HEK293T (cell line): ENCODE results near the gene ITGB3.

ENCODE experiments used
- CTCF ChIA-PET: fragments of 350-600 bp; formaldehyde crosslinking; extraction: SDS; loops from one replicate; lab custom pipeline; 2021; ENCODE audit warnings: antibody characterized with exemption, inconsistent platforms; lab: Yijun Ruan, JAX
- POLR2A ChIA-PET: fragments of 350-600 bp; formaldehyde crosslinking; extraction: SDS; loops from one replicate; lab custom pipeline; 2020; ENCODE audit warnings: antibody characterized with exemption, inconsistent platforms; lab: Yijun Ruan, JAX
- DNase-seq: peaks from one replicate; pipeline ENCODE4 v3.0.0; 2012; ENCODE audit warnings: mixed read lengths; ENCODE audit errors: extremely low spot score
- ARNT ChIP-seq: fragments of 450-650 bp; IDR thresholded peaks from 2 replicates; pipeline ENCODE4 v1.6.1; 2017; ENCODE audit warnings: mild to moderate bottlenecking
- BHLHE40 ChIP-seq: fragments of 450-650 bp; IDR thresholded peaks from 2 replicates; pipeline ENCODE4 v1.6.1; 2016; ENCODE audit warnings: mild to moderate bottlenecking, moderate library complexity, borderline replicate concordance
- CTBP1 ChIP-seq: fragments of 450-650 bp; IDR thresholded peaks from 2 replicates; pipeline ENCODE4 v1.6.1; 2016; ENCODE audit warnings: borderline replicate concordance
- ELF4 ChIP-seq: fragments of 450-650 bp; IDR thresholded peaks from 2 replicates; pipeline ENCODE4 v1.6.1; 2017; ENCODE audit warnings: antibody characterized with exemption
- FOXA1 ChIP-seq: fragments of 450-650 bp; IDR thresholded peaks from 2 replicates; pipeline ENCODE4 v1.6.1; 2016; ENCODE audit warnings: mild to moderate bottlenecking
- FOXK2 ChIP-seq: fragments of 450-650 bp; IDR thresholded peaks from 2 replicates; pipeline ENCODE4 v1.6.1; 2016; ENCODE audit warnings: mild to moderate bottlenecking
- FOXM1 ChIP-seq: fragments of 450-650 bp; IDR thresholded peaks from 2 replicates; pipeline ENCODE4 v1.6.1; 2017; ENCODE audit warnings: mild to moderate bottlenecking, borderline replicate concordance
- HDGF ChIP-seq: fragments of 450-650 bp; IDR thresholded peaks from 2 replicates; pipeline ENCODE4 v1.6.1; 2017; ENCODE audit warnings: antibody characterized with exemption, borderline replicate concordance
- L3MBTL2 ChIP-seq: fragments of 450-650 bp; conservative IDR thresholded peaks from 2 replicates; pipeline ENCODE4 v1.6.1; 2016; ENCODE audit warnings: mild to moderate bottlenecking
- LEF1 ChIP-seq: fragments of 450-650 bp; IDR thresholded peaks from 2 replicates; pipeline ENCODE4 v1.6.1; 2017; ENCODE audit warnings: mild to moderate bottlenecking, borderline replicate concordance
- NFRKB ChIP-seq: fragments of 450-650 bp; IDR thresholded peaks from 2 replicates; pipeline ENCODE4 v1.6.1; 2016; ENCODE audit warnings: mild to moderate bottlenecking, moderate library complexity
- PKNOX1 ChIP-seq: fragments of 450-650 bp; IDR thresholded peaks from 2 replicates; pipeline ENCODE4 v1.6.1; 2016
- SP1 ChIP-seq: fragments of 450-650 bp; IDR thresholded peaks from 2 replicates; pipeline ENCODE4 v1.6.1; 2017
- SUZ12 ChIP-seq: fragments of 450-650 bp; IDR thresholded peaks from 2 replicates; pipeline ENCODE4 v1.6.1; 2016; ENCODE audit warnings: mild to moderate bottlenecking
- TARDBP ChIP-seq: fragments of 450-650 bp; IDR thresholded peaks from 2 replicates; pipeline ENCODE4 v1.6.1; 2016
- ZNF384 ChIP-seq: fragments of 450-650 bp; IDR thresholded peaks from 2 replicates; pipeline ENCODE4 v1.6.1; 2016

Gene ITGB3

GRCh38 chr17:47208744-47209488 is 44.7 kb upstream of the ITGB3 start, which contains the start of gene MYL4:
Gene MYL4, plus strand, starts transcription at chr17:47209348. Its CDS starts 75 bp downstream, at chr17:47209423.
- POLR2A ChIA-PET, result interaction anchor here (1.3 kb wide), 1 partner anchor 19 kb away, joined by 7 read pairs; the partner anchor contains the start of gene CDC27
- no peak for DNase-seq
- CTCF ChIA-PET, result interaction anchor here (0.7 to 1.3 kb wide), 2 partner anchors 72 to 106 kb away, joined by 3 to 4 read pairs; no protein-coding TSS in a partner anchor
- TF ChIP-seq TARDBP (no peak), HDGF (no peak), ZNF384 (no peak), L3MBTL2 (no peak), BHLHE40 (no peak), FOXK2 (no peak)

DNA sequence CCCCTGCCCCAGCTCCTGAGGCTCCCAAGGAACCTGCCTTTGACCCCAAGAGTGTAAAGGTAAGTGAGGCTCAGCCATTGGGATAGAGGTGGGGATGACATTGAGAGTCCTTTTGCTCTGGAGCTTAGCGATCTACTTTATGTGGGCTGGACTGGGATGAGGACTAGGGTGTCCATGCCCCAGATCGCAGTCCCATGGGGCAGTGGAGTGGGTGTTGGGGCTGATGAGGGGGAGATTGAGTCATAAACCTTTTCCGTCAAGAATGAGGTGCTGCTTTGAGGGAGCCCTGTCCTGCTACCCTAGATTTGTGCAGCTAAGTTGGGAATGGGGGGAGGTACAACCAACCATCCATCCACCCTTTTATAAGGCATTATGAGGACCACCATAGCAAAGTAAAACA is 44.1 kb upstream of the ITGB3 start:
- TF ChIP-seq ELF4, result no peak
- no peak for TF ChIP-seq FOXA1
- TF ChIP-seq LEF1, result no peak
- TF ChIP-seq SP1, result no peak
- no peak for DNase-seq
- POLR2A ChIA-PET, result interaction anchor here (1.3 kb wide), 1 partner anchor 20 kb away, joined by 7 read pairs; the partner anchor contains the start of gene CDC27

GRCh38 chr17:47210105-47210504 is 43.5 kb upstream of the ITGB3 start:
- no peak for DNase-seq
- TF ChIP-seq CTBP1, result no peak
- no peak for TF ChIP-seq FOXA1
- ChIA-PET CTCF (interaction anchor here (1.3 kb wide), 1 partner anchor 105 kb away, joined by 3 read pairs; no protein-coding TSS in a partner anchor), POLR2A (no interaction called here)

More for the DNA sequence above, 44.1 kb upstream of the ITGB3 start:
- CTCF ChIA-PET, result interaction anchor here (1.3 kb wide), 1 partner anchor 106 kb away, joined by 3 read pairs; no protein-coding TSS in a partner anchor

DNA sequence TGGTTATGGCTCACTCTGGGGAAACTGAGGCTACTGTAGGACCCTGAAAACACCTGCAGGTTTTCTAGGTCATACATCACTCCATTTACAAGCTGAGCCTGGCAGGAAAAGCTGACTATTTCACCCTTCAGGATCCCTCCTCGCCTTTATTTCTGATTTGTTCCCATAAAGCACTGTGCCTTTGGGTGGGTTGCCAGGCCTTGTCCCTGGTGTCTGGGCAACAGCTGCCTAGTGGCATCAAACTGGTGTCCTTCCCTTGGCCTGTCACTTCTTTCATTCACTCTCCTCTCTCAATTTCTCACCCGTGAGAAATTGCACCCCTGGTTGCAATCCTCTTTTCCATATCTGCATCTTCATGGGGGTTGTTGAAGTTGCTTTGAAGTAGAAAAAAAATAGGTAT is 42.8 kb upstream of the ITGB3 start:
- ChIA-PET POLR2A (no interaction called here), CTCF (no interaction called here)
- no peak for DNase-seq
- TF ChIP-seq ARNT (no peak), NFRKB (no peak), HDGF (no peak), L3MBTL2 (no peak), ZNF384 (no peak), PKNOX1 (no peak), FOXM1 (no peak), TARDBP (no peak), CTBP1 (no peak), ELF4 (no peak), FOXK2 (no peak), LEF1 (no peak), FOXA1 (no peak), SUZ12 (no peak)

DNA sequence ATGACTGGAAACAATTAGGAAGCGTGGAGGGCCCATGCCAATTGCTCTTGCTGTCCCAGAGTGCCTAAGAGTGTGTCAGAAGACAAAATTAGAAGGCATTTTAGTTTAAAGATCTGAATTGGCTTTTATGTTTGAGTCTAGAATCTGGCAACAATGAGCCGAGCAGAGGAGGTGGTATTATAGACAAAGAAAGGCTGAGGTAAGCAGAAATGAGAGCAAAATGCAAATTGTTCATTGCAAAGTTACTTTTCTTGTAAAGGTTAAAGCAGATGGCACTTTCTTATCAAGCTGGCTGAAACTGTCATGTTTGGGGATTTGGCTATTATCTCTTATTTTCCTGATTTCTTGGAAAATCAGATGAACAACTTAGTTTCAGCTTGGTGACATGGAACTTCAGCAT is 41.2 kb upstream of the ITGB3 start:
- no peak for DNase-seq
- POLR2A ChIA-PET, result no interaction called here
- TF ChIP-seq PKNOX1 (no peak), CTBP1 (no peak), NFRKB (no peak), BHLHE40 (no peak), FOXK2 (no peak), HDGF (no peak), ELF4 (no peak), L3MBTL2 (no peak), TARDBP (no peak), SUZ12 (no peak)
- CTCF ChIA-PET, result no interaction called here

DNA sequence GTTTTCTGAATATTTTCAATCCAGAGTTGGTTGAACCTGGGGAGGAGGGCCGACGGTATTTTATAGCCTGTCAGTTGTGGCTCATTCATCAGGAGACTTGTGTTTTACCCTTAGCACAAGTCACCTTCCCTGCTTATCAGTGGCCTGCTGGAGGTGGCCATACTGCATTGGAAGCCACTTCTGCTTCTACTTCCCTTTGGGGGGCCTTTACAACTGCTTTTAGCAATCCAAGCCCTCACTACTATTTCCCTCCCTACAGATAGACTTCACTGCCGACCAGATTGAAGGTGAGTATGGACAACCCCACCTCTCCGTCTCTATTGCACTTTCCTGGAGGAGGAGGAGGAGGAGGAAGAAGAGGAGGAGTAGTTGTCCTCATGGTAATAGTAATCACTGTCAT is 40.1 kb upstream of the ITGB3 start:
- no peak for DNase-seq

More for the DNA sequence above, 40.1 kb upstream of the ITGB3 start:
- ChIA-PET CTCF (no interaction called here), POLR2A (no interaction called here)
- TF ChIP-seq BHLHE40, result no peak
- no peak for TF ChIP-seq ARNT
- TF ChIP-seq NFRKB, result no peak
- no peak for TF ChIP-seq FOXA1
- TF ChIP-seq SP1, result no peak
- TF ChIP-seq L3MBTL2, result no peak
- no peak for TF ChIP-seq SUZ12
- no peak for TF ChIP-seq PKNOX1
- no peak for TF ChIP-seq LEF1
- TF ChIP-seq CTBP1, result no peak
- no peak for TF ChIP-seq TARDBP
- TF ChIP-seq FOXM1, result no peak
- no peak for TF ChIP-seq FOXK2
